HepG2 (cell line): ENCODE data around the gene CMC1.

ENCODE experiments used
- CTCF ChIP-seq: sonication (generic); formaldehyde crosslinking; IDR thresholded peaks from 2 replicates; pipeline ENCODE4 v1.5.0; 2020; ENCODE audit warnings: mild to moderate bottlenecking, missing genetic modification reagents, moderate library complexity
- EP300 ChIP-seq, 3 experiments: sonication (generic) in 1 of 3; formaldehyde crosslinking in 1 of 3; IDR thresholded peaks; 2 replicates each; pipeline versions ENCODE4 v1.5.1 to v1.6.1; 2011 to 2020; ENCODE audit warnings: low read depth in 2 of 3, low read length in 2 of 3, borderline replicate concordance in 1 of 3, improper control_type of control experiment in 1 of 3, mild to moderate bottlenecking in 1 of 3, missing genetic modification reagents in 1 of 3, moderate library complexity in 1 of 3
- SPEN ChIP-seq: sonication (generic); formaldehyde crosslinking; IDR thresholded peaks from 2 replicates; pipeline ENCODE4 v1.5.1; 2020; ENCODE audit warnings: low read depth, mild to moderate bottlenecking, missing genetic modification reagents
- ZNF670 ChIP-seq: sonication (generic); formaldehyde crosslinking; IDR thresholded peaks from 2 replicates; pipeline ENCODE4 v1.8.0; 2022; ENCODE audit warnings: mild to moderate bottlenecking, missing genetic modification reagents, borderline replicate concordance
- ZSCAN21 ChIP-seq: sonication (generic); formaldehyde crosslinking; IDR thresholded peaks from 2 replicates; pipeline ENCODE4 v1.8.0; 2022; ENCODE audit warnings: mild to moderate bottlenecking, missing genetic modification reagents, moderate library complexity, borderline replicate concordance
- ZSCAN29 ChIP-seq: sonication (generic); formaldehyde crosslinking; conservative IDR thresholded peaks from 2 replicates; pipeline ENCODE4 v1.4.0; 2020; ENCODE audit warnings: mild to moderate bottlenecking, missing genetic modification reagents

- TF ChIP-seq SPEN (no peak), ZSCAN29 (CRISPR knock-in tag) (no peak), CTCF (no peak), EP300 (IDR thresholded peaks at IDR 0.05; ENCODE audit: low read depth in 2 of 2, low read length in 2 of 2) (no peak), EP300 (CRISPR knock-in tag; IDR thresholded peaks at IDR 0.05; ENCODE audit: borderline replicate concordance) (no peak), ZNF670 (CRISPR knock-in tag) (no peak), ZSCAN21 (CRISPR knock-in tag) (no peak)
These were observed 106.2 kb downstream of the CMC1 start for GRCh38 chr3:28347374-28348264.
